Activated T-cell treated with anti-CD3 and anti-CD28 coated beads, Interleukin-2, amount 50 U/mL, for 4 hours (primary cell): ENCODE data around the gene STIM2. TPM values are rescaled to one million over a fixed set of nuclear protein-coding genes. Genes with fewer than 3 reads are reported as not detected.
"Not testable (repeated sequence)": the region's sequence is repeated elsewhere in the genome, so short reads cannot be mapped to it uniquely, and the experiment has no call there.

ENCODE experiments used
- ATAC-seq, 2 donors: fragments of 200-7000 bp; cut with Tn5 transposase; one replicate each; pipeline ENCODE4 v1.10.0; 2021
- DNase-seq: peaks from one replicate; pipeline ENCODE4 v3.0.0-alpha.2; 2020
- H3K27me3 Mint-ChIP-seq: one replicate; pipeline ENCODE4 v1.8.0; 2021; ENCODE audit warnings: low read depth, mixed read lengths
- H3K36me3 Mint-ChIP-seq: one replicate; pipeline ENCODE4 v1.8.0; 2022; ENCODE audit warnings: mixed read lengths; ENCODE audit not compliant: insufficient read depth
- H3K4me1 Mint-ChIP-seq: one replicate; pipeline ENCODE4 v1.8.0; 2021; ENCODE audit warnings: low read depth, mixed read lengths
- H3K4me3 Mint-ChIP-seq: one replicate; pipeline ENCODE4 v1.8.0; 2021; ENCODE audit warnings: mild to moderate bottlenecking, moderate library complexity, mixed read lengths
- H3K9me3 Mint-ChIP-seq: one replicate; pipeline ENCODE4 v1.8.0; 2021; ENCODE audit warnings: mixed read lengths
- total RNA-seq, 3 donors: library from RNA; stranded (reverse); gene quantifications; one replicate each; pipeline ENCODE4 v1.2.1, GENCODE V29; 2021

The STIM2 gene
- total RNA-seq, 3 donors from 2014 or later, result 26.9 to 30.7 (median 29.8) TPM

DNA sequence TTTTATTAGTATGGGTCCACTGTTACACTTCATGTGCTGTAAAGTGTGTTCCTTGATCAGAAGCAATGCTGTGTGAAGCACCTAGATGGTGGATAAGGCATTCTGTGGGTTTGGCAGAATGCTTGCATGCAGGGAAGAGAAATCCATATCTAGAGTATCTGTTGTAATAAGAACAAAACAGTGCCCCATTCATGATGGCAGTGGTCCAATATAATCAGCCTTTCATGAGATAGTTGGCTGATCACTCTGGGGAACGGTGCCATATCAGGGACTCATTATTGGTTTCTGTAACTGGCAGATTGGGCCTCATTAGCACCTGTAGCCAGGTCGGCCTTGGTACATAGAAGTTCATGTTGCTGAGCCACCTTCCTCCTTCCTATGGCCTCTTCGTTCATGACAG, 28.7 kb downstream of the STIM2 start:
- DNase-seq (no peak), ATAC-seq (no peak)
- Mint-ChIP-seq H3K4me3 (no peak overlapping the region), H3K27me3 (no peaks in the 10 kb centered on the region), H3K36me3 (peaks cover 7% of the 10 kb centered on the region), H3K4me1 (peaks cover 81% of the 10 kb centered on the region), H3K9me3 (peaks cover 6% of the 10 kb centered on the region)

GRCh38 chr4:26891054-26891453, 30.4 kb downstream of the STIM2 start:
- Mint-ChIP-seq H3K27me3 (no peaks in the 10 kb centered on the region), H3K9me3 (peaks cover 6% of the 10 kb centered on the region), H3K4me3 (no peak overlapping the region), H3K4me1 (peaks cover 77% of the 10 kb centered on the region), H3K36me3 (peaks cover 12% of the 10 kb centered on the region)
- ATAC-seq (no peak), DNase-seq (no peak)

- H3K4me3 Mint-ChIP-seq, result no peak overlapping the region
- DNase-seq (no peak), ATAC-seq (no peak)
- peaks cover 76% of the 10 kb centered on the region for H3K4me1 Mint-ChIP-seq
- peaks cover 17% of the 10 kb centered on the region for H3K36me3 Mint-ChIP-seq
- H3K27me3 Mint-ChIP-seq, result no peaks in the 10 kb centered on the region
- H3K9me3 Mint-ChIP-seq, result peaks cover 10% of the 10 kb centered on the region
Measured at GRCh38 chr4:26891867-26892266, 31.2 kb downstream of the STIM2 start.

GRCh38 chr4:26892480-26893150, 32.0 kb downstream of the STIM2 start:
- H3K4me1 Mint-ChIP-seq, result peaks cover 75% of the 10 kb centered on the region
- ATAC-seq, result peak; percentile 68 to 70
- H3K9me3 Mint-ChIP-seq, result peaks cover 10% of the 10 kb centered on the region
- no peak overlapping the region for H3K4me3 Mint-ChIP-seq
- H3K36me3 Mint-ChIP-seq, result peaks cover 18% of the 10 kb centered on the region
- no peak for DNase-seq
- H3K27me3 Mint-ChIP-seq, result no peaks in the 10 kb centered on the region

- peaks cover 10% of the 10 kb centered on the region for H3K9me3 Mint-ChIP-seq
- H3K4me1 Mint-ChIP-seq, result peaks cover 73% of the 10 kb centered on the region
- H3K36me3 Mint-ChIP-seq, result peaks cover 18% of the 10 kb centered on the region
- H3K4me3 Mint-ChIP-seq, result no peak overlapping the region
- no peaks in the 10 kb centered on the region for H3K27me3 Mint-ChIP-seq
- DNase-seq, result no peak
- ATAC-seq, result no peak
Measured at GRCh38 chr4:26893491-26893890, 32.9 kb downstream of the STIM2 start.

- not testable (repeated sequence) for ATAC-seq, H3K9me3 Mint-ChIP-seq, H3K27me3 Mint-ChIP-seq, DNase-seq, H3K4me3 Mint-ChIP-seq
- Mint-ChIP-seq H3K36me3 (peaks cover 18% of the 10 kb centered on the region), H3K4me1 (peaks cover 68% of the 10 kb centered on the region)
Measured at GRCh38 chr4:26894881-26895280, 34.2 kb downstream of the STIM2 start.

GRCh38 chr4:26896636-26897035, 36.0 kb downstream of the STIM2 start:
- H3K4me3 Mint-ChIP-seq, result no peak overlapping the region
- H3K36me3 Mint-ChIP-seq, result peaks cover 16% of the 10 kb centered on the region
- peaks cover 74% of the 10 kb centered on the region for H3K4me1 Mint-ChIP-seq
- no peaks in the 10 kb centered on the region for H3K27me3 Mint-ChIP-seq
- DNase-seq, result no peak
- H3K9me3 Mint-ChIP-seq, result peaks cover 9% of the 10 kb centered on the region
- ATAC-seq, result no peak

GRCh38 chr4:26899991-26900390, 39.4 kb downstream of the STIM2 start:
- peaks cover 73% of the 10 kb centered on the region for H3K4me1 Mint-ChIP-seq
- H3K27me3 Mint-ChIP-seq, result no peaks in the 10 kb centered on the region
- DNase-seq (no peak), ATAC-seq (no peak)
- H3K36me3 Mint-ChIP-seq, result peaks cover 12% of the 10 kb centered on the region
- H3K9me3 Mint-ChIP-seq, result peaks cover 4% of the 10 kb centered on the region
- H3K4me3 Mint-ChIP-seq, result no peak overlapping the region

GRCh38 chr4:26900765-26901164, 40.1 kb downstream of the STIM2 start:
- Mint-ChIP-seq H3K4me3 (no peak overlapping the region), H3K27me3 (no peaks in the 10 kb centered on the region), H3K36me3 (peaks cover 12% of the 10 kb centered on the region), H3K4me1 (peaks cover 75% of the 10 kb centered on the region), H3K9me3 (peaks cover 4% of the 10 kb centered on the region)
- ATAC-seq (no peak), DNase-seq (no peak)

GRCh38 chr4:26905172-26905571, 44.5 kb downstream of the STIM2 start:
- no peaks in the 10 kb centered on the region for H3K27me3 Mint-ChIP-seq
- no peak for DNase-seq
- H3K36me3 Mint-ChIP-seq, result peaks cover 8% of the 10 kb centered on the region
- H3K4me1 Mint-ChIP-seq, result peaks cover 73% of the 10 kb centered on the region
- H3K4me3 Mint-ChIP-seq, result no peak overlapping the region
- H3K9me3 Mint-ChIP-seq, result no peaks in the 10 kb centered on the region
- ATAC-seq, result peak; percentile 46

- no peaks in the 10 kb centered on the region for H3K9me3 Mint-ChIP-seq
- H3K4me3 Mint-ChIP-seq, result no peak overlapping the region
- ATAC-seq (no peak), DNase-seq (no peak)
- peaks cover 75% of the 10 kb centered on the region for H3K4me1 Mint-ChIP-seq
- H3K36me3 Mint-ChIP-seq, result peaks cover 4% of the 10 kb centered on the region
- no peaks in the 10 kb centered on the region for H3K27me3 Mint-ChIP-seq
Measured at GRCh38 chr4:26907731-26908599, 47.3 kb downstream of the STIM2 start.

- no peak for ATAC-seq
- peaks cover 77% of the 10 kb centered on the region for H3K4me1 Mint-ChIP-seq
Measured at GRCh38 chr4:26909369-26909768, 48.7 kb downstream of the STIM2 start.

GRCh38 chr4:26911254-26911653, 50.6 kb downstream of the STIM2 start:
- DNase-seq (no peak), ATAC-seq (no peak)
- Mint-ChIP-seq H3K36me3 (peaks cover 4% of the 10 kb centered on the region), H3K27me3 (no peaks in the 10 kb centered on the region), H3K4me1 (peaks cover 80% of the 10 kb centered on the region), H3K9me3 (no peaks in the 10 kb centered on the region), H3K4me3 (no peak overlapping the region)

More at GRCh38 chr4:26909369-26909768, 48.7 kb downstream of the STIM2 start:
- H3K9me3 Mint-ChIP-seq, result no peaks in the 10 kb centered on the region
- H3K27me3 Mint-ChIP-seq, result no peaks in the 10 kb centered on the region
- no peak for DNase-seq
- peaks cover 4% of the 10 kb centered on the region for H3K36me3 Mint-ChIP-seq
- H3K4me3 Mint-ChIP-seq, result no peak overlapping the region

- peaks cover 83% of the 10 kb centered on the region for H3K4me1 Mint-ChIP-seq
- no peaks in the 10 kb centered on the region for H3K9me3 Mint-ChIP-seq
- H3K36me3 Mint-ChIP-seq, result peaks cover 4% of the 10 kb centered on the region
- ATAC-seq (no peak), DNase-seq (no peak)
- no peak overlapping the region for H3K4me3 Mint-ChIP-seq
- no peaks in the 10 kb centered on the region for H3K27me3 Mint-ChIP-seq
Measured at GRCh38 chr4:26912069-26912468, 51.4 kb downstream of the STIM2 start.

DNA sequence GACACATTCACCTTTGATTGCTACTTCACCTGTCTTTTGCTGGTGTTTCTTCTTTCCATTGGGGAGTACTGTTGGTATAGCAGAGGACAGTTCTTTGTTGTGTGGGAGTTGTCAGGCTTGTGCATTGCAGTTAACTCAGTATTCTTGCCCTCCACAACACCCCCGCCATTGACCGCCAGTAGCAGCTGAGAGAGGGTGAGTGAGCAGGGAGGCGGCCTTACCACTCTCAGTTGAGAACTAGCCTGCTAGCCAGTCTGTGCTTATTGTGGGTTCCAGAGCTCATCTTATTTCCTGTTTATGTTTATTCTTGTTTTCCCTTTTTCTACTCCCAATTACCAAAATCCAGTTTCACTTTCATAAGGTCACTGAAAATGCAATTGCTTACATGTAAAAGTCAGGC, 52.2 kb downstream of the STIM2 start:
- DNase-seq, result no peak
- Mint-ChIP-seq H3K36me3 (peaks cover 4% of the 10 kb centered on the region), H3K9me3 (no peaks in the 10 kb centered on the region), H3K4me3 (no peak overlapping the region), H3K4me1 (peaks cover 83% of the 10 kb centered on the region), H3K27me3 (no peaks in the 10 kb centered on the region)
- no peak for ATAC-seq
